GM12872 (cell line): ENCODE measurements around the gene TUBA4A.

ENCODE experiments used
- TF ChIP-seq, protein P1 (sequence below): IDR thresholded peaks from 3 replicates; pipeline ENCODE4 v1.5.1; 2011; ENCODE audit warnings: low read depth, mild to moderate bottlenecking, low read length, moderate library complexity; ENCODE audit not compliant: insufficient read depth

Gene TUBA4A

DNA sequence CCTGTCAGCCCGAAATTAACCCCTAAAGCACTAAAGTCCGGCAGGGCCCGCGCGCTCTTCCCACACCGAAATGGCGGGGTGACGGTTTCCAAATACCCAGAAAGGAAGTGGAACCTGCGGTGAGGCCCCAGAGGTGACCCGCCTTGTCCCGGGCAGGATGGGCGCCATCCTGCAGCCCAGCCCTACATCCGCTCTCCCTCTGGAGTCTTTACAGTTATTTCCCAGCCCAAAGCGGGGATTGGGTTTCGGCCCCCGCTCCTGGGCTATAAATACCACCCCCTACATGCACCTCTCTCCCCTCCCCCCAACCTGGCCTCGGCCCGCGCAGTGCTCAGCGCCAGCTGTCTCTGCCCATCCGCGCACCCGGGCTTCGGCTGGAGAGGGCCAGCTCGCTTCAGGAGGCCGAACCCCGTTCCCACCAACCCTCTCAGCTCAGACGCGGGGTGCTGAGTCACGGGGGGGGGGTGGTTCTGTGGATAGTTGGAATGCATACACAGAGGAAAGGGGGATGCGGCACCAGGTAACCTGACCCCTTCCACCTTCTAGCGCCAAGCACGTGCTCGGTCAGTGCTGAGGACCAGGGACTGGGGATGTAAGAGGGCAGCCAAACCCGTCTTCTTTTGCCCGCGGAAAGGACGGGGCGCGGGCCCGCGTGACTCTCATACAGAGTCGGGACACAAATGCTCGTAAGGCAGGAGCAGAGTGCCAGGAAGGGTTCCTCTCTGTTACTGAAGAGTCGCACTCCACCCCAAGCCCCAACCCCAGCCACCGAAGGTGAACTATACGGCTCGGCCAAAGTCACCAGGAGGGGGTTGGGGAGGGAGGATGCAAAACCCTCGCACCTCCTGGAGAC lies 592 bp downstream of the TUBA4A start, which contains the start of gene TUBA4B:
Gene TUBA4B, plus strand, starts transcription at position 344 of the 853 bp plus-strand sequence. Its CDS starts 165 bp downstream, at position 509.
- TF ChIP-seq, protein P1, sequence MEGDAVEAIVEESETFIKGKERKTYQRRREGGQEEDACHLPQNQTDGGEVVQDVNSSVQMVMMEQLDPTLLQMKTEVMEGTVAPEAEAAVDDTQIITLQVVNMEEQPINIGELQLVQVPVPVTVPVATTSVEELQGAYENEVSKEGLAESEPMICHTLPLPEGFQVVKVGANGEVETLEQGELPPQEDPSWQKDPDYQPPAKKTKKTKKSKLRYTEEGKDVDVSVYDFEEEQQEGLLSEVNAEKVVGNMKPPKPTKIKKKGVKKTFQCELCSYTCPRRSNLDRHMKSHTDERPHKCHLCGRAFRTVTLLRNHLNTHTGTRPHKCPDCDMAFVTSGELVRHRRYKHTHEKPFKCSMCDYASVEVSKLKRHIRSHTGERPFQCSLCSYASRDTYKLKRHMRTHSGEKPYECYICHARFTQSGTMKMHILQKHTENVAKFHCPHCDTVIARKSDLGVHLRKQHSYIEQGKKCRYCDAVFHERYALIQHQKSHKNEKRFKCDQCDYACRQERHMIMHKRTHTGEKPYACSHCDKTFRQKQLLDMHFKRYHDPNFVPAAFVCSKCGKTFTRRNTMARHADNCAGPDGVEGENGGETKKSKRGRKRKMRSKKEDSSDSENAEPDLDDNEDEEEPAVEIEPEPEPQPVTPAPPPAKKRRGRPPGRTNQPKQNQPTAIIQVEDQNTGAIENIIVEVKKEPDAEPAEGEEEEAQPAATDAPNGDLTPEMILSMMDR, result no peak

DNA sequence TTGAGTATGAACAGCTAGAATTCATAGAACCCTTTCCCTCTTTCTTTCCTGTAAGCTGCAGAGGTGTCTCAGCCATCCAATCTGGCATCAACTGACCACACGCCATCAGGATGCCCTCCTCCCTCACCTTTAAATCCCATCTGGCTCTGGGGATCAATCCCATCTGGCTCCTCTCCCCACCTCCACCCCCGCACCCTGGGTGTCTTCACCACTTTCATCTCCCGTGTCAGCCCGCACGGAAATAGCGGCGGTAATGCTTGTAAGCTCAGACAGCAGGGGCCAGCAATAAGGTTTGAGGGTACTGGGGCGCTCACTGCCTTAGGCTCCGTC lies 1.2 kb downstream of the TUBA4A start:
- TF ChIP-seq, protein P1, result 0 out of 3 replicates have a peak, but pooled peaks have one; percentile 3

DNA sequence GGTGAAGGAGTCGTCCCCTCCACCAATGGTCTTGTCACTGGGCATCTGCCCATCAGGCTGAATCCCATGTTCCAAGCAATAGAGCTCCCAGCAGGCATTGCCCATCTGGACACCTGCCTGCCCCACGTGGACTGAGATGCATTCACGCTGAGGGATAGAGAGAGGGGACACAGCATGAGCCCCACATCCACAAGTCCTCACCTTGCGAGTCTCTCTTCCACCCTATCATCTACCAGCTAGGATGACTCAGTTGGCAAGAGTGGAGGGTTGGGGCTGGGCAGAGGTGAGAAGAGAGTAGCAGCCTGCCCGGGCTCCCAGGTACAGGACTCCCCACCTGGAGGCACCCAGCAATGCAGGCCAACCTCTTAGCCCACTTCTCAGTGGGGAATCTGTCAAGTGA lies 1.6 kb downstream of the TUBA4A start:
- TF ChIP-seq, protein P1, result no peak

DNA sequence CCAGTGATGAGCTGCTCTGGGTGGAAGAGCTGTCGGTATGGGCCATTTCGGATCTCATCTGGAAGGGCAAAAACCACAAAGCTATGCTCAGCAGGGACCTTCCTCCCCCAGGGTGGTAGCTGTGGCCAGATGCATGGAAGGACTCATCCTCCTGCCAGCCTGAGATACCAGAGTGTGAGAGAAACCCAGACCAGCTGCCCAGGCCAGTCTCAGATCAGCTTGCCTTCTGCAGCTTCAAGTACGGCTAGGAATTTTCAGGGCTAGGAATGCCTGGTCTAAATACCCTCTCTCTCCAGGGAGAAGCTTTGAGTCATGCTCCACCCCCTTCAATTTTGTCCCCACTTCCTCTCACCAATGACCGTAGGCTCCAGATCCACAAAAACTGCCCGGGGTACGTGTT lies 2.1 kb downstream of the TUBA4A start:
- TF ChIP-seq, protein P1, result no peak

DNA sequence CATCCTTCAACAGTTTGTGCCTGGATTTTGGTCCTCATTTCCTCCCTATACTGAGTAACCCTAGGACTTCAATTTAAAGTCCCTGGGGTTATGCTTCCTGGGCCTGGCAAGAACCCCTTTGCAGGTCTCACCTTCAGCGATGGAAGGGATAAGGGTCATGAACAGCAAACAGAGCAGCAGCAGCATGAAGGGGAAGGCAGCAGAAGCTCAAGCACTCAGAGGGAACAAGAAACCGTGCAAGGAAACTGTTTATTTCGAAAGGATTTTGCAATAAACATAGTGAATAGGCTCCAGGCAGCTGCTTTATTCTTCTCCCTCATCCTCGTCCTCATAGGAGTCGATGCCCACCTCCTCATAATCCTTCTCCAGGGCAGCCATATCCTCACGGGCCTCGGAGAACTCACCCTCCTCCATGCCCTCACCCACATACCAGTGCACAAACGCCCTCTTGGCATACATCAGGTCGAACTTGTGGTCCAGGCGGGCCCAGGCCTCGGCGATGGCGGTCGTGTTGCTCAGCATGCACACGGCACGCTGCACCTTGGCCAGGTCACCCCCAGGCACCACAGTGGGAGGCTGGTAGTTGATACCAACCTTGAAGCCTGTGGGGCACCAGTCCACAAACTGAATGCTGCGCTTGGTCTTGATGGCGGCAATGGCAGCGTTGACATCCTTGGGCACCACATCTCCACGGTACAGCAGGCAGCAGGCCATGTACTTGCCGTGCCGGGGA lies 3.5 kb downstream of the TUBA4A start:
- TF ChIP-seq, protein P1, result no peak

DNA sequence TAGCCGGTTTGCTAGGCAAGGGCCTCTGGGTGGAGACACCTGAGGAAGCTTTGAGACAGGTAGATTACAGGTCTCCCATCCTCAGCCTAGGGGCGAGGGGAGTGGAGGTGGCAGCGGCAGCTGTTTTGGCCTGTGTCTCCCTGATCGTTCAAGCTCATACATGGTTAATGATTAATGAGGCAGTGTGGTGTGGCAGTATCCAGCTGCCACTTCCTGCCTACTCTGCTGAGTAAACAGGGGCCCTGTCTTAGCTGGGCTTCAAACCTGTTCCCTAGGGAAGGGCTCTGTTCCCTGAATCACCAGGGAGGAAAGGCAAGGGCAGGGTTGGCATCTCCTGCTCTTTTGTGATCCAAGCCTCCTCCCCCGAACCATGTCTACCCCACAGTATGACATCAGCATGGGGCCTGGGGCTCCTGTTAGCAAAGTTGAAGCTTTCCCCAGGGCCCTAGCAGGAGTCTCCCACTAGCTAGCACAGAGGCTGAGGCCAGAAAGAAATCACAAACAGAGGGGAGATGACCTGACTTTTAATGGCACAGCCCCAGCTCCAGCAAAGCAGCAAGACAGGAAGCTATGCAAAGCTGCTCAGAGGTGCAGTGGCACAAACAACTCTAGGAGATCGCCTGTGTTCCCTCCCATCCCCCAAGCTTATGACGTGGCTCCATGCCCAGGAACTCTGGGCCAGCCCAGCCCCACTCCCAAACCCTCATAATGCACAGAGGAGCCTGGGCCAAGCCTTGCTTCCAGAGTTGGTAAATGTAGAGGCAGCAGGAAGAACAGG lies 4.3 kb downstream of the TUBA4A start:
- TF ChIP-seq, protein P1, result no peak

DNA sequence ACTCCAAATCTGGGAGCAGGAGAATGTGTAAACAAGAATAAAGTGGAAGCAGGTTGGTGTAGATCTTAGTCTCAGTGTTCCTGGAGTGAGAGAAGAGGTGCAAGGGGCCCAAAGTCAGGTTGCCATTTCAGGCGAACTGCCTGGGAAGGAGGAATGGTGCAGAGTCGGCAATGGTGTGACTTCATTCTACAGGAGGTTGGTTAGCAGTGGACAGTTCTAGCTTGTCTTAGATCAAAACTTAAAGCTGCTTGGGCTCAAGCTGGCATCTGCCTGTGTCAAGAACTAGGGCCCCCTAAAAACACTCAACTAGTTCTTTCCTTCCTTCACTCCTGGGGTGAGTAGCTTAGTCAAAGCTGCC lies 4.9 kb downstream of the TUBA4A start:
- TF ChIP-seq, protein P1, result no peak
